ENCODE data around the gene GDPD1. TPM values are rescaled to one million over a fixed set of nuclear protein-coding genes. Genes with fewer than 3 reads are reported as not detected.

Gene GDPD1
- total RNA-seq, result 0.49 and 2.2 TPM in 2 replicates

GRCh38 chr17:59220328-59221158, at the start of gene GDPD1:
TSS of gene GDPD1 (plus strand) at chr17:59220511. CDS start at chr17:59220610, 99 bp downstream.

Other genes starting within 250 kb of the GDPD1 start
- gene TRIM37, start 113.6 kb upstream of the GDPD1 start, total RNA-seq, result 19.7 and 24.0 TPM in 2 replicates
- gene SKA2, start 65.3 kb upstream of the GDPD1 start, total RNA-seq, result 24.8 and 58.0 TPM in 2 replicates
- 8.6 and 61.8 TPM in 2 replicates for gene PRR11, start 64.8 kb upstream of the GDPD1 start, total RNA-seq
- gene SMG8, start 10.5 kb upstream of the GDPD1 start, total RNA-seq, result 11.7 and 16.0 TPM in 2 replicates
- gene YPEL2, start 111.1 kb downstream of the GDPD1 start, total RNA-seq, result 2.9 and 17.7 TPM in 2 replicates